Measurements from ENCODE around the gene NLE1. TPM values are rescaled to one million over a fixed set of nuclear protein-coding genes. Genes with fewer than 3 reads are reported as not detected.

The NLE1 gene
- total RNA-seq, 1 donor from 2014 or later, result 13.5 TPM

Other genes with a start within 250 kb of the NLE1 start
- 2.9 TPM for gene CCT6B, start 180.8 kb downstream of the NLE1 start, total RNA-seq
- gene ZNF830, start 180.8 kb downstream of the NLE1 start, total RNA-seq, result 21.3 TPM
- gene LIG3, start 161.8 kb downstream of the NLE1 start, total RNA-seq, result 35.2 TPM
- 23.3 TPM for gene RFFL, start 78.6 kb downstream of the NLE1 start, total RNA-seq
- gene RAD51D, start 22.4 kb downstream of the NLE1 start, total RNA-seq, result 16.9 TPM
- not detected for gene FNDC8, start 20.7 kb downstream of the NLE1 start, total RNA-seq
- gene UNC45B, start 5.5 kb upstream of the NLE1 start, total RNA-seq, result 0.04 TPM
- not detected for gene SLC35G3, start 52.1 kb upstream of the NLE1 start, total RNA-seq
- gene SLFN5, start 100.8 kb upstream of the NLE1 start, total RNA-seq, result 47.7 TPM
- gene SLFN11, start 231.3 kb upstream of the NLE1 start, total RNA-seq, result 107 TPM

Measured in sciatic nerve (tissue), 1 donor.